HG02840 (cell line): ENCODE measurements around the gene DTYMK.

Source experiments
- ATAC-seq: cut with Tn5 transposase; IDR thresholded peaks from one replicate; pipeline ENCODE4 v1.9.1; 2021; ENCODE audit warnings: mild to moderate bottlenecking, moderate library complexity, moderate number of reproducible peaks; ENCODE audit not compliant: unreplicated experiment, low FRiP score

DTYMK gene

DNA sequence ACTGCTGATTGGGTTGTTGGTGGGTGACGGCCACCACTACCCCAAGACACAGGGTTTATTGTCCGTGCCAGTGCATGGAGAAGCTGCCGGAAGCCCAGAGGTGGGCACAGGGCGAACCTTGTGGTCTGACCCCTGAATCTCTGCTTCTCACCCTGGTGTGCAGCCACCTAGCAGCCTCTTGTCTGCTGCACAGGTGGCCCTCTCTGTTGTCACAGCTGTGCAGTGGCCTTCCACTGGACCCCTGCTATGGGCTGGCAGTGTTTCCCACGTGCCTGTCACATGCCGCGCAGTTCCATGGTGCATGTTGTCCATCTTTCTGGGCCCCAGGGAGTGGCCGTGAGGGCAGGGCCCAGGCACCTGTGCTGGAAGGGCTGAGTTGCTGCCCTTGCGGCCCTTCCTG, 33.9 kb downstream of the DTYMK start:
- no peak for ATAC-seq

DNA sequence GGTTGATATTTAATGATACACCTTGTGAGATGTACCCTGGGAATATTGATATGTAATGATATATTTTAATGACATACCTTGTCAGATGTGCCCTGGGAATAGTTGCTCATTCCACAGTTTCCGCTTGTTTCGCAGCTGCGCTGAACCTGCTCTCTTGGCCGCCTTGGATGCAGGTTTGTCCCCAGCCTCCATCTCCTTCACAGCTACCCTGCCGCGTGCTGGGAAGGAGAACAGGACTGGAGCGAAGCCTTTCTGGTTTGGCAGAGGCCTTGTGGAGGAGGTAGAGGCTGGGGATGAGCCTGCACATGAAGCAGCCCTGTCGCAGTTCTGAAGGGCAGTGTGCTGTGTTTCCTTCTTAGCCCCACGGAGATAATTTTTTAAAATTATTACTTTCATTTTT, 34.5 kb downstream of the DTYMK start:
- ATAC-seq: no peak

DNA sequence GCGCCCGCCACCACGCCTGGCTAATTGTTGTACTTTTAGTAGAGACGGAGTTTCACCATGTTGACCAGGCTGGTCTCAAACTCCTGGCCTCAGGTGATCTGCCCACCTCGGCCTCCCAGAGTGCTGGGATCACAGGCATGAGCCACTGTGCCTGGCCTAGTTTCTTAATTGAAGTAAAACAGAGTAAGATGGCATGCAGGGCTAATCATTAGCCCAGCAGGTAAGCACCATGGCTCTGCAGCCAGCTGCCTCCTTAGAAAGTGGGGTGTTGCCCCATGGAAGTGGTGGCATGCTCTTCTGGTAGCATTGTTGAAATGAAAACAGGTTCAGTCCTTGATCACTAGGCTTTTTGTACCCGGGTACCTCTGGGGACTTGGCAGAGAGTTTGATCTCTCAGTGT, 36.7 kb downstream of the DTYMK start:
- ATAC-seq: no peak

GRCh38 chr2:241649404-241649803, 37.2 kb downstream of the DTYMK start:
- ATAC-seq: no peak

DNA sequence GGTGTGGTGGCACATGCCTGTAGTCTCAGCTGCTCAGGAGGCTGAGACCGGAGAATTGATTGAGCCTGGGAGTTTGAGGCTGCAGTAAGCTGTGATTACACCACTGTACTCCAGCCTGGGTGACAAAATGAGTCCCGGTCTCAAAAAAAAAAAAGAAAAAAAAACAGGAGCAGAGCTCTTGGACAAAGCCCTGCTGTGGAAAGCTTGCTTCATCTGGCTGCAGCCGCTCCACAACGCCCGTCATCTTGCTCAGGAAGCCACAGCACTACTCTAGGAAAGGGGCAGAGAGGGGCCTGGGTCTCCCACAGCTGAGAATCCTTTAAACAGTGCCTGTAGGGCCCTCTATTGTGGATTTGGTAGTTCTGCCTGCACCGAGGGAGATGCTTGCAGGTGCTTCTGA, 38.2 kb downstream of the DTYMK start:
- no peak for ATAC-seq

DNA sequence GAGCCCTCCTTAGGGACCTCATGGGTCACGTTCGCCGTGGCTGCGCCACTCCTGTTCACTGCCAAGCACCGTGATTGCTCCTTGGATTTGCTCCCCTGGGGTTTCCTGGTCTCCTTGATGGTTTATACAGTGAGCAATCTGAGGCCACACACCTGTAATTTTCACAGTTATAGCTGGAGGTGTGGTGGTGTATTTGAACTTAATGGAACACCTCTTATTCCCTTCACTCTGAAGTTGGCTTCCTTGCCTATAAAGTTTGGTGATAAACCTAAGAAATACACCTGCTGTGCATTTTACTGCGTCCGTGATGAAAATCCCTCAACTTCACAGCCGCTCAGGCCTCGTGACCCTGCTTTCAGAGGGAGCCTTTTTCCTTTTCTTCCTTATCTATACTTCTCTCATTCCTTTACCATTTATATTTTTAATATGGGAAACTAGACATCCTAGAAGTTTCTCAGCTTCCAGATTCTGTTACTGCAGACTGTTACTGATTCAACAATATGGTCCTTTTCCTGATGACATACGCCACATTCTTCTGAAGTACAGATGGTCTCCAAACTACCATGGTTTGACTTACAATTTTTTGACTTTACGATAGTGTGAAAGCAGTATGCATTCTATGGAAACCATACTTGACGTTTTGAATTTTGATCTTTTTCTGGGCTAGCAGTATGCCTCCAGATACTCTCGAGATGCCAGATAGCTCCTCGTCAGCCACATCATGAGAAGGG, 40.5 kb downstream of the DTYMK start:
- ATAC-seq: no peak

DNA sequence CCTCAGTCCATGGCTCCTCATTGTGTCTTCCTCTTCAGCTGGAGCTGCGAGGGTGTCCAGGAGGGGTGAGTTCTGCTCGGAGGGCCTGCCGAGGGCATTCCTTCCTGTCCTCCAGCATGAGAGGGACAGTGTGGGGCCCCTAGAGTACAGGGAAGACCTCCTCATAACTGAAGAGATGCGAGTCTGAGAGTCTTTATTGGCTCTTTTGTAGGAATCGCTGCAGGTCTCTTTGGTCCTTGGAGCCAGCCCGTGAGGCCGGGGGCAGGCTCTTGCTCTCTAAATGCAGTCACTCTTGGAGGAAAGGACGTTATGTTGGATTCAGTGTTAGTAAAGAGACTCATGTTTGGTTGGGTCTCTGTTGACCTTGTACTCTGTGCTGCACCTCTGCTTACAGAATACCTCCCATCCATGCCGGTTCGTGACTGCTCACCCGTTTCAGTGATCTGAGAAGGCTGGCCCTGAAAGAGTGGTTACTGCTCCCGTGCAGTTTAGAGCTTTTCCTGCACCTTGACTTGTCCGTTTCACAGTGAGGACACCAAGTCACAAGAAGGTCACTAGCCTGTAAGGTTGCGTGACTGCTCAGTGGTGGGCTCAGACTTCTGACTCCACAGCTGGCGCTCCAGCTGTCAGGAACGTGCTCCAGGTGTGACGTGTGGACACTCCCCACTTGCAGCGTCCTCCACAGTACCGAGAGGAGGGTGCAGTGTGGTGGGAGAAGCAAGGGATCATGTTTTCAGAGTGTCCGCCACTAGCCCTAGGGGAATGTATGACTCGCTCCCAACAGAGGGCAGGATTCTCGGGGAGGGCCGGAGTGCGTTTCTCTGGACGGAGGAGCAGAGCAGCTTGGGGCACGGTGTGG, 41.3 kb downstream of the DTYMK start:
- no peak for ATAC-seq

GRCh38 chr2:241641631-241642030, 45.0 kb downstream of the DTYMK start:
- no peak for ATAC-seq

GRCh38 chr2:241640165-241640795, 46.3 kb downstream of the DTYMK start:
- ATAC-seq: no peak

DNA sequence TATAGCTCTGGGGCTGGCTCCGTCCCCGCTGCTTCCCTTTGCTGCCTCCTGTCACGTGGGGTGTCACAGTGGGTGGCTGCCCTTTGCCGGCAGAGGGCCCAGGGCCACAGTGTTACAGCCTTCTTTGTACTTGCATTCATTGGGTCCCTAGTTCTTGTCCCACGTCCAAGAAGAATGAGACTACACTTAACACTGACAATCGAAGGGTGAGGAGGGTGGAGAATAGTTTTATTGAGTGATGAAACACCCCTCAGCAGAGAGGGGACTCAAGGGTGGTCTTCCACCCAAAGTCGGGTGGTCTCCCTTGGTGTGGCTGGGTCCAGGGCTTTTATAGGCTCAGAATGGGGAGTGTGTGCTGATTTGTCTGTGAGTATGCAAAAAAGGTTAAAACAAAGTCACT, 47.2 kb downstream of the DTYMK start:
- ATAC-seq: no peak

- no peak for ATAC-seq
Measured at GRCh38 chr2:241638940-241639339, 47.7 kb downstream of the DTYMK start.

DNA sequence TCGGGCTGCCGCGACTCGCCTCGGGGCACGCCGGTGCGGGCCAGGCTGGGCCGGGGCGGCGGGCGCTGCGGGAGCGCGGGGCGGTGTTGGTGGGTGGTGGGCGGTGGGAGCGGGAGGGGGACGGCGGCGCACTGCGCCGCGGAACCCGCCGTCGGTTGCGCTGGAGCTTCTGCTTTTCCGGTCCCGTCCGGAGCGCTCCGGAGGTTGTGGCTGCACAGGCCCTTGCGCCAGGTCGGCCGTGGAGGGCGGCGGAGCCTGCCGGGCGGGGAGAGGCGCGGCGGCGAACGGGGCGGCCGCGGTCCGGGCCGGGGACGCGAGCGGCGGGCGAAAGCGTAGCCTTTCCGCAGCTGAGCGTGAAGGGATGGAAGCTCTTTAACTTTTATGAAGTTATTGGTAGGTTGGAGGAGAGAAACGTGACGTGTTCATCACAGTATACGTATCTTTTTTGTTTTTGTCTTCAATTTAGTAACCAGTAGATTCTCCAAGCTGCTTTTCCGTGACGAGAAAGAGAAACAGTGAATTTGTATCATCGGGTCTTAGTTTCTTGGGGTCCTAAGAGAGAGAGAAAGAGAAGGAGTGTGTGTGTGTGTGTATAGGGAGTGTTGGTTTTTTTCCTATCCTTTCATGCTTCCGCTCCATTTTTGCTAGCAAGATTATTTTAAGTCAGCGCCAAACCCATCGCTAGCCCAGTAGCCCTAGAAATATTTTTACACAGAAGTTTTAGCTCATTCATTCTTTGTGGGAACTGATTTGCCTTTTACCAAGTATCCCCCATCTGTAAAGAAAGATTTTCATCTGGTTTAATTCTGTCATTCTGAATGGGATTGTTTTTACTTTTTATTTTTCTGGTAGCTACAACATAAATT, 48.6 kb downstream of the DTYMK start:
- ATAC-seq: no peak

DNA sequence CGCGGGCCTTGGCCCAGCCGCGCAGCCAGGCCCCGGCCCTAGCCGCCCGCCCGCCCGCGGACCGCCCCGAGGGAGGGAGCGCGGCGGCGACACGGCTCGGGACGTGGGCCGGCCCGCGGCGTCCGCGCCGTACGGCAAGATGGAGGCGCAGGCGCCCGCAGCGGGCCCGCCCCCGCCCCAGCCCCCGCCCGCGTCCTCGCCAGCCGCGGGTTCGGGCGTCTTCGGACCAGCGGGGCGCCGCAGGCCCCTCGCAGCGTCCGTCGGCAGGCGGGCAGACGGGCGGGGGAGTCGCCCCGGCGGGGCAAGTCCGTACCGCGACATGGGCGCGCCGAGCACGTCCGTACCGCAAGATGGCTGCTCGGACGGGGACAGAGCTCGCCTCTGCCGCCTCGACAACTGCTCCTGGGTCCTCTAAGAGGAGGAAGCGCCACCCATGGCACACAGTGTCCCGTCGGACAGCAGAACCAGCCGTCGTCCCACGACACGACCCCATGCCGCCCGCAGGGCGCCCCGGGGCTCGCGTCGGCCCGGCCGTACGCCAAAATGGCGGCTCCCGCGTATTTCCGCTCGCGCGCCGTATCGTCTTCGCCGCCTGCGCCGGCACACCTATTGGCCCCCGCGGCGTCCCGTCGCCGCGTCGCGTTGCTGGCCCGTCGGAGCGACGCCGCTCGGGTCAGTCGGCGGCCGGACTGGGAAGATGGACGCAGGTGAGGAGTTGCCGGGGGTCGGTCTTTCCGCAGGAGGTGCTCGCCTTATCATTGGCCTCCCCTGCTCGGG, 49.4 kb downstream of the DTYMK start, which contains the start of the genes ATG4B and THAP4:
Gene ATG4B (plus strand): TSS at position 676 of the 777 bp plus-strand sequence. CDS start 22 bp downstream, at position 698.
Gene THAP4 (minus strand): TSS at position 141 of the 777 bp plus-strand sequence. CDS start 141 bp downstream, outside the sequence.
- ATAC-seq: peak; percentile 79

DNA sequence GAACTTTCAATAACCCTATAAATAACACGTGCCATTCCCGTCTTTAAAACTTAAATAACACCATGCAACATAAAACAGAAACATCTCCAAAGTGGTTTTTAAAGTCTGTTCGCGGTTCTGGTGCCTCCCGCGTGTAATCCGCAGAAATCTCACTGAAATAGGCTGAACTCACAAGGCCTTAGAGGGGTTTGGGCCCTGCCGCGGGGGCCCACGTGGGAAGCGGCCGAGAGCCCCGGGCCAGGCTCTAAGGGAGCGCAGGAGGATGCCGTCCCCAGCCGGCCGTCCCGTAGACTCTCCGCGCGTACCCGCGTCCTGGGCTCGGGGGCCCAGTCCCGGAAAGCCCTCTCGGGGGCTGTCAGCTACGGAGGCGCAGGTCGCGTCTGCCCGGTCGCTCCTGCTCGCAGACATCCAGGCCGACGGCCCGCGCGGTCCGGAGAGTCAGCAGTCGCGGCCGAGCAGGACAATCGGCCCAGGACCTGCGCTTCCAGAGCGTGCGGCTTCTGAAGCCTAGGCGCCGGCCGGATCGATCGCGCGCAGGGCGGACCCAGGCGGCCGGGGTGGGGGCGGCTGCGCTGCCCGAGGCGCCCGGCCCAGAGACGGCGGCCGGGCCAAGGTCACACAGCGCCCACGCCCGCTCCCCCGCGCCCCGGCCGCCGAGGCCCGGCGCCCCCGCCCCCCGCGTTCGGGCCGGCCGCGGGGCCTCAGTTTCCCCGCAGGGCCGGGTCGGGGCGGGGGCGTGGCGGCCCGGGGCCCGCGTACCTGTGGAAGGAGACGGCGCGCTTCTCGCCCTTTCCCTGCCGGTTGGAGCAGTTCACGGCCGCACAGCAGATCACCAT, 50.2 kb downstream of the DTYMK start:
- ATAC-seq: peak; percentile 35

- no peak for ATAC-seq
Measured at GRCh38 chr2:241635756-241636155, 50.9 kb downstream of the DTYMK start.

DNA sequence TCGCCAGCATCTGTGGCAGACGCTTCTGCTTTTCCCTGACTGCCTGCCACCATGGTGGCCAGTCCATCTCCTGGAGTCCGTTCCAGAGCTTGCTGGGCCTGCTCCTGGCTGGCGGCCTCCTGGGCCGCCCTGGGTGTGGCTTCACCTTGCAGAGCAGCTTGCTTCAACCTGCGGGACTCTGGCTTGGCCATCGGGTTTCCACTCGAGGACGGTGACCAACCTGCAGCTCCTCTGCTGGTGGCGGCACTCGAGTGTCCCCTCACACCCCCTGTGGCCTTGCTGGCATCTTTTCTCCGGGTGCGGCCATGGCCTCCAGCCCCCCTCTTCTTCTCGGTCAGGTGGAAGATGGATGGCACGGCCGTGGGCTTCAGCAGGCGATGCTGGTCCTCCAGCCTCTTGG, 53.1 kb downstream of the DTYMK start:
- ATAC-seq: no peak

GRCh38 chr2:241632478-241633325, 53.9 kb downstream of the DTYMK start:
- ATAC-seq: no peak
